Vagina (tissue), 2 donors: ENCODE measurements around the gene MAST4.
A peak's percentile ranks its signal among the peaks of the same experiment; 100 is the strongest.

Experiments
- POLR2A ChIP-seq, 2 donors: fragments of 450-650 bp; IDR thresholded peaks; one replicate each; pipeline ENCODE4 v1.6.1; 2017; ENCODE audit warnings: antibody characterized with exemption in 2 of 2, mild to moderate bottlenecking in 2 of 2, moderate library complexity in 2 of 2
- POLR2AphosphoS5 ChIP-seq, 2 donors: sonication (generic); formaldehyde crosslinking; IDR thresholded peaks; one replicate each; pipeline ENCODE4 v1.9.0; 2017; ENCODE audit warnings: antibody characterized with exemption in 2 of 2, mild to moderate bottlenecking in 2 of 2, low read depth in 1 of 2; ENCODE audit not compliant: insufficient read depth in 1 of 2
- TF ChIP-seq, protein P1 (sequence below), 3 experiments: fragments of 450-650 bp in 2 of 3; fragments of 200-600 bp in 1 of 3; sonication (generic) in 1 of 3; IDR thresholded peaks; one replicate each; pipeline ENCODE4 v1.5.1; 2017 to 2019; ENCODE audit warnings: antibody characterized with exemption in 3 of 3, mild to moderate bottlenecking in 2 of 3, moderate library complexity in 2 of 3

DNA sequence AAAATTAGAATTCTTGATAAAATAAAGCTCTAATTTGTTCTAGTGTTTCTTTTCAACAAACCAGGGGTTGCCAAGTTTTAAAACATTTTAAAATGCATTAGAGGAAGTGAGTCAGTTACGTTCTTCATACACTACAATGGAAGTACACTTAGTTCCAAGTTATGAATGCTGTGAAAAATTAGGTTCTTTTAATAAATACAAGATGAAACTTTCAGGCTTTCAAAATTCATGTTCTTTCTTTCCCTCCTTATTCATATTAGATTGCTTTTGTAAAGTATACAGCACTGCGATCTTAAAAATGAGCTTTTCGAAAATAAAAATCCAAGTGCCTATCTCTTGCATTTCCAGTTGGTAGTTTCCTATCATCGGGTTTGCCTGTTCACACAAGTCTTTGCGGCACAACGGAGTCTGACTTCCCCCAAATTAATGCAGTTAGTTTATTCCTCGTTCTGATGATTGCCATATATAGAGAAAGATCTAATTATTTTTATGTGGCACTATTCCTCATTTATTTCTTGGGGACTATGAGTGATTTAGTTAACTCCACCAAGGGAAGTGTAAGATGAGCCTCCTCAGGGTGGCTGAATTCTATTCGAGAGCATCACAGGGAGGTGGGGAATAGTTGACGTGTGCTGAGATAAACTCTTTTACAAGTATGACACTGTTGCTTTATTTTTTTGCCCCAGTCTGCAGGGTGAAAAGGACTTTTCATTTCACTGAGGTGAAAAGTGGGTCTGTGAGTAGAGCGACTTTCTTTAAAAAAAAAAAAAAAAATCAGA, 362.2 kb downstream of the MAST4 start:
- TF ChIP-seq, protein P1, sequence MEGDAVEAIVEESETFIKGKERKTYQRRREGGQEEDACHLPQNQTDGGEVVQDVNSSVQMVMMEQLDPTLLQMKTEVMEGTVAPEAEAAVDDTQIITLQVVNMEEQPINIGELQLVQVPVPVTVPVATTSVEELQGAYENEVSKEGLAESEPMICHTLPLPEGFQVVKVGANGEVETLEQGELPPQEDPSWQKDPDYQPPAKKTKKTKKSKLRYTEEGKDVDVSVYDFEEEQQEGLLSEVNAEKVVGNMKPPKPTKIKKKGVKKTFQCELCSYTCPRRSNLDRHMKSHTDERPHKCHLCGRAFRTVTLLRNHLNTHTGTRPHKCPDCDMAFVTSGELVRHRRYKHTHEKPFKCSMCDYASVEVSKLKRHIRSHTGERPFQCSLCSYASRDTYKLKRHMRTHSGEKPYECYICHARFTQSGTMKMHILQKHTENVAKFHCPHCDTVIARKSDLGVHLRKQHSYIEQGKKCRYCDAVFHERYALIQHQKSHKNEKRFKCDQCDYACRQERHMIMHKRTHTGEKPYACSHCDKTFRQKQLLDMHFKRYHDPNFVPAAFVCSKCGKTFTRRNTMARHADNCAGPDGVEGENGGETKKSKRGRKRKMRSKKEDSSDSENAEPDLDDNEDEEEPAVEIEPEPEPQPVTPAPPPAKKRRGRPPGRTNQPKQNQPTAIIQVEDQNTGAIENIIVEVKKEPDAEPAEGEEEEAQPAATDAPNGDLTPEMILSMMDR (IDR thresholded peaks at IDR 0.05), result no peak
- no peak for TF ChIP-seq POLR2A (IDR thresholded peaks at IDR 0.05)
- TF ChIP-seq POLR2AphosphoS5 (IDR thresholded peaks at IDR 0.05; ENCODE audit: insufficient read depth in 1 of 2, low read depth in 1 of 2), result peak in 1 of 2 donors; percentile 6
